IMR-90 (cell line): ENCODE data around the gene EDC4.

Experiments used
- BHLHE40 ChIP-seq: fragments of 150-350 bp; IDR thresholded peaks from 2 replicates; pipeline ENCODE4 v1.6.1; 2016; ENCODE audit warnings: mild to moderate bottlenecking, low read depth, low read length
- CEBPB ChIP-seq: IDR thresholded peaks from 2 replicates; pipeline ENCODE4 v1.6.1; 2012; ENCODE audit warnings: low read depth, low read length, improper control_type of control experiment
- CHD1 ChIP-seq: IDR thresholded peaks from 2 replicates; pipeline ENCODE4 v1.6.1; 2012; ENCODE audit warnings: low read depth, low read length, improper control_type of control experiment
- FOS ChIP-seq: fragments of 150-350 bp; IDR thresholded peaks from 2 replicates; pipeline ENCODE4 v1.6.1; 2016; ENCODE audit warnings: low read depth, low read length
- MAFK ChIP-seq: IDR thresholded peaks from 2 replicates; pipeline ENCODE4 v1.6.1; 2012; ENCODE audit warnings: low read depth, low read length, improper control_type of control experiment
- MAZ ChIP-seq: IDR thresholded peaks from 2 replicates; pipeline ENCODE4 v1.6.1; 2012; ENCODE audit warnings: low read depth, mild to moderate bottlenecking, low read length, improper control_type of control experiment, moderate library complexity, borderline replicate concordance
- NFE2L2 ChIP-seq: fragments of 150-350 bp; IDR thresholded peaks from 2 replicates; pipeline ENCODE4 v1.6.1; 2016; ENCODE audit warnings: low read depth, mild to moderate bottlenecking, low read length
- POLR2A ChIP-seq: IDR thresholded peaks from 2 replicates; pipeline ENCODE4 v1.6.1; 2012; ENCODE audit warnings: mild to moderate bottlenecking, low read depth, low read length
- RAD21 ChIP-seq: IDR thresholded peaks from 2 replicates; pipeline ENCODE4 v1.6.1; 2012; ENCODE audit warnings: low read length, improper control_type of control experiment
- RCOR1 ChIP-seq: IDR thresholded peaks from 2 replicates; pipeline ENCODE4 v1.6.1; 2012; ENCODE audit warnings: mild to moderate bottlenecking, low read length, improper control_type of control experiment; ENCODE audit not compliant: insufficient replicate concordance
- RFX5 ChIP-seq: IDR thresholded peaks from 2 replicates; pipeline ENCODE4 v1.8.0; 2012; ENCODE audit warnings: low read depth, mild to moderate bottlenecking, low read length, moderate library complexity
- SMC3 ChIP-seq: fragments of 150-350 bp; IDR thresholded peaks from 2 replicates; pipeline ENCODE4 v1.6.1; 2016; ENCODE audit warnings: low read depth, mild to moderate bottlenecking, antibody characterized with exemption, low read length, moderate library complexity
- TF ChIP-seq, protein P1 (sequence below): conservative IDR thresholded peaks from 2 replicates; pipeline ENCODE4 v1.5.1; 2012; ENCODE audit warnings: mild to moderate bottlenecking, low read depth, low read length, improper control_type of control experiment
- TF ChIP-seq, protein P2 (sequence below): fragments of 150-350 bp; IDR thresholded peaks from 2 replicates; pipeline ENCODE4 v1.6.1; 2016; ENCODE audit warnings: low read depth, mild to moderate bottlenecking, low read length, moderate library complexity, borderline replicate concordance

DNA sequence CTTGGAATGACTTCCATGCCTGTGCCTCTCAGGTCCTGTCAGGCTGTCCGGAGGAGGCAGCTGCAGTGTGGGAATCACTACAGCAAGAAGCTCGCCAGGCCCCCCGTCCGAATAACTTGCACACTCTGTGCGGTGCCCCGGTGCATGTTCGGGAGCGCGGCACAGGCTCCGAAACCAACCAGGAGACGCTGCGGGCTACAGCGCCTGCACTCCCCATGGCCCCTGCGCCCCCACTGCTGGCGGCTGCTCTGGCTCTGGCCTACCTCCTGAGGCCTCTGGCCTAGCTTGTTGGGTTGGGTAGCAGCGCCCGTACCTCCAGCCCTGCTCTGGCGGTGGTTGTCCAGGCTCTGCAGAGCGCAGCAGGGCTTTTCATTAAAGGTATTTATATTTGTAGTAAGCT, 13.1 kb downstream of the EDC4 start:
- TF ChIP-seq POLR2A = no peak
- TF ChIP-seq RFX5 = no peak
- TF ChIP-seq SMC3 = no peak
- TF ChIP-seq, protein P1, sequence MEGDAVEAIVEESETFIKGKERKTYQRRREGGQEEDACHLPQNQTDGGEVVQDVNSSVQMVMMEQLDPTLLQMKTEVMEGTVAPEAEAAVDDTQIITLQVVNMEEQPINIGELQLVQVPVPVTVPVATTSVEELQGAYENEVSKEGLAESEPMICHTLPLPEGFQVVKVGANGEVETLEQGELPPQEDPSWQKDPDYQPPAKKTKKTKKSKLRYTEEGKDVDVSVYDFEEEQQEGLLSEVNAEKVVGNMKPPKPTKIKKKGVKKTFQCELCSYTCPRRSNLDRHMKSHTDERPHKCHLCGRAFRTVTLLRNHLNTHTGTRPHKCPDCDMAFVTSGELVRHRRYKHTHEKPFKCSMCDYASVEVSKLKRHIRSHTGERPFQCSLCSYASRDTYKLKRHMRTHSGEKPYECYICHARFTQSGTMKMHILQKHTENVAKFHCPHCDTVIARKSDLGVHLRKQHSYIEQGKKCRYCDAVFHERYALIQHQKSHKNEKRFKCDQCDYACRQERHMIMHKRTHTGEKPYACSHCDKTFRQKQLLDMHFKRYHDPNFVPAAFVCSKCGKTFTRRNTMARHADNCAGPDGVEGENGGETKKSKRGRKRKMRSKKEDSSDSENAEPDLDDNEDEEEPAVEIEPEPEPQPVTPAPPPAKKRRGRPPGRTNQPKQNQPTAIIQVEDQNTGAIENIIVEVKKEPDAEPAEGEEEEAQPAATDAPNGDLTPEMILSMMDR = no peak
- TF ChIP-seq CEBPB = no peak
- no peak for TF ChIP-seq RAD21
- TF ChIP-seq MAFK = no peak
- TF ChIP-seq MAZ = no peak
- no peak for TF ChIP-seq CHD1
- TF ChIP-seq, protein P2, sequence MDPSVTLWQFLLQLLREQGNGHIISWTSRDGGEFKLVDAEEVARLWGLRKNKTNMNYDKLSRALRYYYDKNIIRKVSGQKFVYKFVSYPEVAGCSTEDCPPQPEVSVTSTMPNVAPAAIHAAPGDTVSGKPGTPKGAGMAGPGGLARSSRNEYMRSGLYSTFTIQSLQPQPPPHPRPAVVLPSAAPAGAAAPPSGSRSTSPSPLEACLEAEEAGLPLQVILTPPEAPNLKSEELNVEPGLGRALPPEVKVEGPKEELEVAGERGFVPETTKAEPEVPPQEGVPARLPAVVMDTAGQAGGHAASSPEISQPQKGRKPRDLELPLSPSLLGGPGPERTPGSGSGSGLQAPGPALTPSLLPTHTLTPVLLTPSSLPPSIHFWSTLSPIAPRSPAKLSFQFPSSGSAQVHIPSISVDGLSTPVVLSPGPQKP = no peak
- TF ChIP-seq FOS = no peak
- TF ChIP-seq BHLHE40 = no peak
- no peak for TF ChIP-seq RCOR1
- TF ChIP-seq NFE2L2 = no peak
